NB4 (cell line): ENCODE results near the gene PUSL1.

Experiments
- POLR2A ChIP-seq: IDR thresholded peaks from 2 replicates; pipeline ENCODE4 v1.6.1; 2011; ENCODE audit warnings: mild to moderate bottlenecking; ENCODE audit not compliant: insufficient read length; ENCODE audit errors: extremely low read depth
- TF ChIP-seq, protein P1 (sequence below): IDR thresholded peaks from one replicate; pipeline ENCODE4 v1.5.1; 2012; ENCODE audit warnings: low read depth, low read length

DNA sequence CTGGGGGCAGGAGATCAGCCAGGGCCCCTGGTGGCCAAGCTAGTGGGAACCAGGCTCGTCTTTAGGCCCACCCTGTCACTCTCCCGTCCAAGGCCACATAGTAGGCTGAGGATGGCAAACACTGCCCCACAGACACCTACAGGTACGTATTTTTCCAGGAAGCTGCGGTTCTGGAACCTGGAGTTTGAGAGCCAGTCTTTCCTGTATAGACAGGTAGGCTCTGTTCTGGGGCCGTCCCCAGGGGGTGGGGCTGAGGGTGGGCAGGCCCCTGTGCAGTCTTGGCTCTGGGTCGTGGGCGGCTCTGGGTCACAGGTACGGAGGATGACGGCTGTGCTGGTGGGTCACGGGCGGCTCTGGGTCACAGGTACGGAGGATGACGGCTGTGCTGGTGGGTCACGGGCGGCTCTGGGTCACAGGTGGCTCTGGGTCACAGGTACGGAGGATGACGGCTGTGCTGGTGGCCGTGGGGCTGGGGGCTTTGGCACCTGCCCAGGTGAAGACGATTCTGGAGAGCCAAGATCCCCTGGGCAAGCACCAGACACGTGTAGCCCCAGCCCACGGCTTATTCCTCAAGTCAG, 2.2 kb downstream of the PUSL1 start:
- TF ChIP-seq, protein P1, sequence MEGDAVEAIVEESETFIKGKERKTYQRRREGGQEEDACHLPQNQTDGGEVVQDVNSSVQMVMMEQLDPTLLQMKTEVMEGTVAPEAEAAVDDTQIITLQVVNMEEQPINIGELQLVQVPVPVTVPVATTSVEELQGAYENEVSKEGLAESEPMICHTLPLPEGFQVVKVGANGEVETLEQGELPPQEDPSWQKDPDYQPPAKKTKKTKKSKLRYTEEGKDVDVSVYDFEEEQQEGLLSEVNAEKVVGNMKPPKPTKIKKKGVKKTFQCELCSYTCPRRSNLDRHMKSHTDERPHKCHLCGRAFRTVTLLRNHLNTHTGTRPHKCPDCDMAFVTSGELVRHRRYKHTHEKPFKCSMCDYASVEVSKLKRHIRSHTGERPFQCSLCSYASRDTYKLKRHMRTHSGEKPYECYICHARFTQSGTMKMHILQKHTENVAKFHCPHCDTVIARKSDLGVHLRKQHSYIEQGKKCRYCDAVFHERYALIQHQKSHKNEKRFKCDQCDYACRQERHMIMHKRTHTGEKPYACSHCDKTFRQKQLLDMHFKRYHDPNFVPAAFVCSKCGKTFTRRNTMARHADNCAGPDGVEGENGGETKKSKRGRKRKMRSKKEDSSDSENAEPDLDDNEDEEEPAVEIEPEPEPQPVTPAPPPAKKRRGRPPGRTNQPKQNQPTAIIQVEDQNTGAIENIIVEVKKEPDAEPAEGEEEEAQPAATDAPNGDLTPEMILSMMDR, result no peak
- TF ChIP-seq POLR2A, result no peak
